HepG2 (cell line): ENCODE measurements around the gene DMGDH.

Source experiments
- ELF1 ChIP-seq: sonication (generic); formaldehyde crosslinking; IDR thresholded peaks from 2 replicates; pipeline ENCODE4 v1.4.0; 2020; ENCODE audit warnings: missing genetic modification reagents
- MYC ChIP-seq: sonication (generic); formaldehyde crosslinking; IDR thresholded peaks from 2 replicates; pipeline ENCODE4 v1.9.0; 2021; ENCODE audit warnings: missing genetic modification reagents, borderline replicate concordance
- NPAS2 ChIP-seq: sonication (generic); formaldehyde crosslinking; IDR thresholded peaks from 2 replicates; pipeline ENCODE4 v1.8.0; 2022; ENCODE audit warnings: mild to moderate bottlenecking, missing genetic modification reagents, borderline replicate concordance
- REPIN1 ChIP-seq: sonication (generic); formaldehyde crosslinking; IDR thresholded peaks from 2 replicates; pipeline ENCODE4 v1.8.0; 2022; ENCODE audit warnings: missing genetic modification reagents, low read depth, mild to moderate bottlenecking, borderline replicate concordance
- SMAD1 ChIP-seq: sonication (generic); formaldehyde crosslinking; IDR thresholded peaks from 2 replicates; pipeline ENCODE4 v1.4.0; 2020; ENCODE audit warnings: missing genetic modification reagents, low read depth, mild to moderate bottlenecking, borderline replicate concordance
- TP53 ChIP-seq: sonication (generic); formaldehyde crosslinking; conservative IDR thresholded peaks from 2 replicates; pipeline ENCODE4 v1.4.0; 2020; ENCODE audit warnings: missing genetic modification reagents
- ZNF253 ChIP-seq: sonication (generic); formaldehyde crosslinking; IDR thresholded peaks from 2 replicates; pipeline ENCODE4 v1.8.0; 2022; ENCODE audit warnings: mild to moderate bottlenecking, missing genetic modification reagents, borderline replicate concordance
- ZNF331 ChIP-seq: sonication (generic); formaldehyde crosslinking; IDR thresholded peaks from 2 replicates; pipeline ENCODE4 v1.4.0; 2020; ENCODE audit warnings: missing genetic modification reagents
- TF ChIP-seq, protein P1 (sequence below): conservative IDR thresholded peaks from 2 replicates; pipeline ENCODE4 v1.6.1; 2018; ENCODE audit warnings: missing genetic modification reagents
- TF ChIP-seq, protein P2 (sequence below): sonication (generic); formaldehyde crosslinking; IDR thresholded peaks from 2 replicates; pipeline ENCODE4 v1.5.0; 2020; ENCODE audit warnings: mild to moderate bottlenecking, missing genetic modification reagents, moderate library complexity
- TF ChIP-seq, protein P3 (sequence below): IDR thresholded peaks from 2 replicates; pipeline ENCODE4 v1.6.1; 2016; ENCODE audit warnings: low read depth
- TF ChIP-seq, protein P4 (sequence below): IDR thresholded peaks from 2 replicates; pipeline ENCODE4 v1.6.1; 2012; ENCODE audit warnings: inconsistent platforms

DNA sequence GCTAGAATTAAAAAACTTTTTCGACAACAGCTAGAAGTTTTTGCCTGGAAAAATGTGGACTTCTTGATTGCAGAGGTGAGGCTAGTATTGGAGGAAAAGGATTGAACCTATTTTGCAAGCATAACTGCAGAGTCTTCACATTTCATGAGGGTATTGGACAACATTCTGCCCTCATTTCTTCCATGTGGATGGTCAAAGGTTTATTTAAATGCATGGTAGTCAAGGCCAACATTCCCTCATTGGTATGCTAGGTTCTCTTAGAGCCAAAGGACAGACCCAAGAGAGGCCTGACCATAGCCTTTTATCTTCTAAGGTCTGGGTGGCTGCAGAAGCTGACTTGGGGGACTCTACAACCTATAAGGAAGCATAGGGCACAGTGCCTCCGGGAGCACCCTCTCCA, 11.3 kb upstream of the DMGDH start:
- TF ChIP-seq, protein P1, sequence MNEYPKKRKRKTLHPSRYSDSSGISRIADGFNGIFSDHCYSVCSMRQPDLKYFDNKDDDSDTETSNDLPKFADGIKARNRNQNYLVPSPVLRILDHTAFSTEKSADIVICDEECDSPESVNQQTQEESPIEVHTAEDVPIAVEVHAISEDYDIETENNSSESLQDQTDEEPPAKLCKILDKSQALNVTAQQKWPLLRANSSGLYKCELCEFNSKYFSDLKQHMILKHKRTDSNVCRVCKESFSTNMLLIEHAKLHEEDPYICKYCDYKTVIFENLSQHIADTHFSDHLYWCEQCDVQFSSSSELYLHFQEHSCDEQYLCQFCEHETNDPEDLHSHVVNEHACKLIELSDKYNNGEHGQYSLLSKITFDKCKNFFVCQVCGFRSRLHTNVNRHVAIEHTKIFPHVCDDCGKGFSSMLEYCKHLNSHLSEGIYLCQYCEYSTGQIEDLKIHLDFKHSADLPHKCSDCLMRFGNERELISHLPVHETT (CRISPR knock-in tag), result no peak
- TF ChIP-seq NPAS2 (CRISPR knock-in tag) (no peak), TP53 (CRISPR knock-in tag) (no peak), ELF1 (CRISPR knock-in tag) (no peak), REPIN1 (CRISPR knock-in tag) (no peak), MYC (CRISPR knock-in tag) (no peak), ZNF253 (CRISPR knock-in tag) (no peak), SMAD1 (CRISPR knock-in tag) (no peak), ZNF331 (no peak)
- TF ChIP-seq, protein P2, sequence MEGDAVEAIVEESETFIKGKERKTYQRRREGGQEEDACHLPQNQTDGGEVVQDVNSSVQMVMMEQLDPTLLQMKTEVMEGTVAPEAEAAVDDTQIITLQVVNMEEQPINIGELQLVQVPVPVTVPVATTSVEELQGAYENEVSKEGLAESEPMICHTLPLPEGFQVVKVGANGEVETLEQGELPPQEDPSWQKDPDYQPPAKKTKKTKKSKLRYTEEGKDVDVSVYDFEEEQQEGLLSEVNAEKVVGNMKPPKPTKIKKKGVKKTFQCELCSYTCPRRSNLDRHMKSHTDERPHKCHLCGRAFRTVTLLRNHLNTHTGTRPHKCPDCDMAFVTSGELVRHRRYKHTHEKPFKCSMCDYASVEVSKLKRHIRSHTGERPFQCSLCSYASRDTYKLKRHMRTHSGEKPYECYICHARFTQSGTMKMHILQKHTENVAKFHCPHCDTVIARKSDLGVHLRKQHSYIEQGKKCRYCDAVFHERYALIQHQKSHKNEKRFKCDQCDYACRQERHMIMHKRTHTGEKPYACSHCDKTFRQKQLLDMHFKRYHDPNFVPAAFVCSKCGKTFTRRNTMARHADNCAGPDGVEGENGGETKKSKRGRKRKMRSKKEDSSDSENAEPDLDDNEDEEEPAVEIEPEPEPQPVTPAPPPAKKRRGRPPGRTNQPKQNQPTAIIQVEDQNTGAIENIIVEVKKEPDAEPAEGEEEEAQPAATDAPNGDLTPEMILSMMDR (CRISPR knock-in tag), result no peak
- TF ChIP-seq, protein P3, sequence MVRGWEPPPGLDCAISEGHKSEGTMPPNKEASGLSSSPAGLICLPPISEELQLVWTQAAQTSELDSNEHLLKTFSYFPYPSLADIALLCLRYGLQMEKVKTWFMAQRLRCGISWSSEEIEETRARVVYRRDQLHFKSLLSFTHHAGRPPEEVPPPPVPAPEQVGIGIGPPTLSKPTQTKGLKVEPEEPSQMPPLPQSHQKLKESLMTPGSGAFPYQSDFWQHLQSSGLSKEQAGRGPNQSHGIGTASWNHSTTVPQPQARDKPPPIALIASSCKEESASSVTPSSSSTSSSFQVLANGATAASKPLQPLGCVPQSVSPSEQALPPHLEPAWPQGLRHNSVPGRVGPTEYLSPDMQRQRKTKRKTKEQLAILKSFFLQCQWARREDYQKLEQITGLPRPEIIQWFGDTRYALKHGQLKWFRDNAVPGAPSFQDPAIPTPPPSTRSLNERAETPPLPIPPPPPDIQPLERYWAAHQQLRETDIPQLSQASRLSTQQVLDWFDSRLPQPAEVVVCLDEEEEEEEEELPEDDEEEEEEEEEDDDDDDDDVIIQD (CRISPR knock-in tag), result no peak
- TF ChIP-seq, protein P4, sequence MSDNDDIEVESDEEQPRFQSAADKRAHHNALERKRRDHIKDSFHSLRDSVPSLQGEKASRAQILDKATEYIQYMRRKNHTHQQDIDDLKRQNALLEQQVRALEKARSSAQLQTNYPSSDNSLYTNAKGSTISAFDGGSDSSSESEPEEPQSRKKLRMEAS, result no peak
